Measurements from ENCODE around the gene P2RY6.
A peak's percentile ranks its signal among the peaks of the same experiment; 100 is the strongest.

Gene P2RY6

DNA sequence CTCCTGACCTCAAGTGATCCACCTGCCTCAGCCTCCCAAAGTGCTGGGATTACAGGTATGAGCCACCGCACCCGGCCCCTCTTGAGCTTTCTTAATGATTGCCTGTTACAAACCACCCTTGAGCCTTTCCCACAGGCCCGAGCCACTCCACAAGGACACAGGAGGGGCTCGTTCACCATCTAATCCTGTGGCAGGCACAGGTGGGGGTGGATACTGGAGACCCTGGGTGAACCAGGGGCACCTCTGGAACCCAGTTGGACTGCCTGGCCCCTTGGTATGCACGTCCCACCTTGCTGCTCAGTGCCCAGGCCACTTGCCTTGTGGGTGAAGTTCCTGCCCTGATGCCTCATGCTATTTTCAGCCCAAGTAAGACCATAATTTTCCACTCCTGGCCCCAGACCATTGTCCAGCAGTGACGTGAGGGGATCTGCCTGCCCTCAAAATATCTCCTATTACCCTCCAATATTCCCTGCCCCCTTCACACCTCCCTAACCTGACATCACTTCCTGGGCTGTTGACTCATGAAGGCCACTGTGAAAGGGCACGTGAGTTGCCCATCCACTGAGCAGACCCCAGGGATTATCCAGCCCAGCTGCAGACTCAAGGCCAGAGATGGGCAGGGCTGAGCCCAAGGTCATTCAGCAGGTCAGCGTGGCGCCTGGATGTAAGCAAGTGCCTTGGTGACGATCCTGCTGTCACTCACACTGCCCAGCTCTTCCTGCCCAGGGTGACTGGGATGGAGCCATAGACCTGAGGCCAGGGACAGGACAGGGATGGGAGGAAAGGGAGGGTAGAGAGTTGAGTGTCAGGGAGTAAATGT is 34.5 kb upstream of the P2RY6 start:
- no peak for DNase-seq (ENCODE audit: low read depth)

DNA sequence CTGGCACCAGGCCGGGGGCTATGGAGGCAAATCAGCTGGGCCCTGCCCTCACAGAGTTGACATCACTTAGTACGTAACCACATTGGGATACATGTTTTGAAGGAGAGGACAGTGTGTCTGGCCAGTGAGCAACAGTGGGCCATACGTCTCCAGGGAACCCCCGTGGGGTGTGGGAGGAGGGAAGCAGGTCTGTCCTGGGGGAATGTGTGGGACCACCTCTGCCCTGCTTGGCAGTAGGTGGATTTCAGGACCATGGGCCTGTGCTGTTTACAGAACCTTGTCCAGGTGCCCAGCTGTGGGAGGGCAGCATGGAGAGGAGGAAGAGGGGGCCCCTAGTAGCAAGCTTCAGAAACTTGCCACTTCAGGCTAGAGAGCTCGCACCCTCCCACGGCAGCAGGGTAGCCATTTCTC is 33.0 kb upstream of the P2RY6 start:
- no peak for DNase-seq (ENCODE audit: low read depth)

- no peak for DNase-seq (ENCODE audit: low read depth)
Measured at GRCh38 chr11:73239571-73240189, 32.5 kb upstream of the P2RY6 start.

DNA sequence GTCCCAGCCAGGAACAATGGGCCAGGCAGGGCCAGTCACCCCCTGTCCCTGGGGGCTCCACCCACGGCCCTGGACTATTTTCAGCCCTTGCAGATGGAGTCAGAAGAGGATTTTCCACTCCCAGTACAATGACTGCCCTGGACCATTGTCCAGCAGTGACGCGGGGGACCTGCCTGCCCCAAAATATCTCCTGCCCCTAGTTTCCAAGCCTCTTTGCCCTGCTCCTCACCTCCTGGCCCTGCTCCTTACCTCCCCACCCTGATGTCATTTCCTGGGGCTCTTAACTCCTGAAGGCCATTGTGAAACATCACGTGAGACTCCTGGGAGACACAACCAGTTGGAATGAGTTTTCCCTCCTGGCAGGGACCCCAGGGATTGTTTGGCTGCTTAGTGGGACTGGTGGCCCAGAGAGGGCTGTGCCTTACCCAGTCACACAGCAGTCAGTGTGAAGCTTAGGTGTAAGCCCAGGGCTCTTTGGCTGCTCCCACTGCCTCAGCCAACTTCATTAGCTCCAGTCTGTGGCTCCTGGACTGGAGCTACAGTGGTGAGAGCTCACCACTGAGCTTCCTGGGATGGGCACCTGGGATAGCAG is 31.9 kb upstream of the P2RY6 start:
- no peak for DNase-seq (ENCODE audit: low read depth)

DNA sequence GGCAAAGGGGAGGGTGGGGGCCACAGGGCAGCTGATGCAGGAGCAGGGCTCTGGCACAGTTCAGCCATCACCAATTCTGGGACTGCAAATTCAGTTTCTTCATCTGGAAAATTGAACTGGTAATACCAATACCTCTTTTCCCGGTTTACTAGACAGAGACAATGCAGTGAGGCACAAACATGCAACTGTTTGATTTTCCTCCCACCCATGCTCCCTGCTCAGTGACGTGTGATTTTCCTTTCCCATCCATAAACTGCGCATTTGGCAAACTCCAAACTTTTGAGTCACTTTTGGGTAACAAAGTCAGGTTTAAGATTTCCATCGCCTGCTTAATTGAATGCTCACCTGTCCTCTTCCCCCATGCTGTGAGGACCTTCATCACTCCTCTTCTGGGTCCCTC is 30.8 kb upstream of the P2RY6 start:
- no peak for DNase-seq (ENCODE audit: low read depth)

- DNase-seq (ENCODE audit: low read depth): peak; percentile 49
Measured at GRCh38 chr11:73242251-73243092, 29.7 kb upstream of the P2RY6 start.

- DNase-seq (ENCODE audit: low read depth): no peak
Measured at GRCh38 chr11:73243093-73243485, 29.0 kb upstream of the P2RY6 start.

DNA sequence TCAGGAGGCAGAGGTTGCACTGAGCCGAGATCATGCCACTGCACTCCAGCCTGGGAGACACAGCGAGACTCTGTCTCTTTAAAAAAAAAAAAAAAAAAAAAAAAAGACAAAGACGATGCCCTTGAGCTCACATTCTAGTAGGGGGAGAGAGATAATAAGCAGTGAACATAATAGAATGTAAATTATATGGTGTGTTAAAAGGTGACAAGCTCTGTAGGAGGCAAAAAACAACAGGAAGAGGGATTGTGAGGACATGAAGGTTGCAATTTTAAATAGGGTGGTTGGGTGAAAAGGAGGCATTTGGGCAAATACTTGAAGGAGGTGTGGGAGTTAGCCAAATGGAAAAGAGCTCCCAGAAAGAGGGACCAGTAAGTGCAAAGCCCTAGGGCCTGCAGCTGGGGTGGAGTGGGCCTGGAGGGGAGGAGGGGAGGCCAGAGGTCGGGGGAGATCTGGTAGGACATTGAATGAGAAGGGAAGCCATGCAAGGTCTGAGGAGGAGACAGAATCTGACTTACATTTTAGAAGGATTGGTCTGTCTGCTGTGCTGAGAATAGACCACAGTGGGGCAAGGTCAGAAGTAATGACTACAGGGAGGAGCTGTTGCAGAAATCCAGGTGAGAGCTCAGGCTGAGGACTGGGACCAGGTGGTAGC is 27.4 kb upstream of the P2RY6 start:
- DNase-seq (ENCODE audit: low read depth): no peak

GRCh38 chr11:73245461-73245860 is 26.7 kb upstream of the P2RY6 start:
- DNase-seq (ENCODE audit: low read depth): no peak

GRCh38 chr11:73246303-73246702 is 25.8 kb upstream of the P2RY6 start:
- no peak for DNase-seq (ENCODE audit: low read depth)

DNA sequence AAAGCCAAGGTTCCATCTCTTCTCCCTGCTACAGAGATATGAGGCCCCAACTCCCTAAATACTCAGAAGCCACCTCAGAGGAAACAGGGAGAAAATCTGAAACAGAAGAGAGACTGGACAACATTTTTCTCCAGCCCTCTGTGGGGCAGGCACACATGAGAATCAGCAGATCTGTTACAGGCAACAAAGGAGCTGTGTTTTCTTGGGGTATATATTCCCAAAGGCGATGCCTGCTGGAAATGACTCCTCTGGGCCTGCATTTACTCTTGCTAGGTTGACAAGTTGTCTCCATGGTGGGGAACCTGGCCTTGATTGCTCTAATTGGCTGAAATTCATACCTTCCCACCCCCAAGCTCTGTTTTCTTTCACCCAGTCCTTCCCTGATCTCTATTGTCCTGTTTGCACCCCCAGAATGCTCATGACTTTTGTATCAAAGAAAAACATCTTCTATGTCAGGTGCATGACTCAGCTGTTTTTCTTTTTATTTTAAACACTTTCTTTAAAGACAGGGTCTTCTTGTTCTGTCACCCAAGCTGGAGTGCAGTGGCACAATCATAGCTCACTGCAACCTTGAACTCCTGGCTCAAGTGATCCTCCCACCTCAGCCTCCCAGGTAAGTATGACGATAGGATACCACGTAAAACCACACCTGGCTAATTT is 23.5 kb upstream of the P2RY6 start:
- no peak for DNase-seq (ENCODE audit: low read depth)

- DNase-seq (ENCODE audit: low read depth): no peak
Measured at GRCh38 chr11:73249304-73249703, 22.8 kb upstream of the P2RY6 start.

GRCh38 chr11:73249853-73250783 is 22.0 kb upstream of the P2RY6 start:
- no peak for DNase-seq (ENCODE audit: low read depth)

GRCh38 chr11:73252577-73253191 is 19.5 kb upstream of the P2RY6 start:
- no peak for DNase-seq (ENCODE audit: low read depth)

- no peak for DNase-seq (ENCODE audit: low read depth)
Measured at GRCh38 chr11:73257342-73258103, 14.6 kb upstream of the P2RY6 start.

GRCh38 chr11:73258104-73259035 is 13.8 kb upstream of the P2RY6 start:
- no peak for DNase-seq (ENCODE audit: low read depth)

GRCh38 chr11:73259406-73260126 is 12.6 kb upstream of the P2RY6 start:
- DNase-seq (ENCODE audit: low read depth): no peak
